ENCODE measurements around the gene PABPC1L2A.
"Not testable (repeated sequence)": the region's sequence is repeated elsewhere in the genome, so short reads cannot be mapped to it uniquely, and the experiment has no call there.

PABPC1L2A gene

DNA sequence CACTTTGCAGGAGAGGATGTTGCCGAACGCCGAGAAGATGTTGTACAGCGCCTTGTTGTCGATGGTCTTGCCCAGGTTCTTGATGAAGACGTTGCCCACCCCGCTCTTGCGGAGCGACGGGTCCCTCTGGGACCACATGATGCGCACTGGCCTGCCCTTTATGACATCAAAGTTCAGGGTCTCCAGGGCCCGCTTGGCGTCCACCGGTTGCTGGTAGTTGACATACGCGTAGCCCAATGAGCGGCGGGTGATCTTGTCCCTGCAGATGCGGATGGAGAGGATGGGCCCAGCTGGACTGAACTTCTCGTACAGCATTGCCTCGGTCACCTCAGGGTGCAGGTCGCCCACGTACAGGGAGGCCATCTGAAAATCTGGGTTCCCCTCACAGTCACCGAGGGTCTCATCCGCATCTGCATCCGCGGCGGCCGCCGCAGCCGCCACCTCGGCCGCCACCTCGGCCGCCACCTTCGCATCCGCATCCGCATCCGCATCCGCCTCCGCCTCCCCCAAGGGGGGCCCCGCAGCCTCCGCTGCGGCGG, at the start of gene PABPC1L2A:
Gene PABPC1L2A, minus strand, starts transcription at position 489 of the 539 bp plus-strand sequence. Its CDS starts 126 bp downstream, at position 363.
- DNase-seq: not testable (repeated sequence)

GRCh38 chrX:73127700-73128241, 48.5 kb upstream of the PABPC1L2A start:
- no peak for DNase-seq

GRCh38 chrX:73126240-73126639, 46.9 kb upstream of the PABPC1L2A start:
- no peak for DNase-seq

DNA sequence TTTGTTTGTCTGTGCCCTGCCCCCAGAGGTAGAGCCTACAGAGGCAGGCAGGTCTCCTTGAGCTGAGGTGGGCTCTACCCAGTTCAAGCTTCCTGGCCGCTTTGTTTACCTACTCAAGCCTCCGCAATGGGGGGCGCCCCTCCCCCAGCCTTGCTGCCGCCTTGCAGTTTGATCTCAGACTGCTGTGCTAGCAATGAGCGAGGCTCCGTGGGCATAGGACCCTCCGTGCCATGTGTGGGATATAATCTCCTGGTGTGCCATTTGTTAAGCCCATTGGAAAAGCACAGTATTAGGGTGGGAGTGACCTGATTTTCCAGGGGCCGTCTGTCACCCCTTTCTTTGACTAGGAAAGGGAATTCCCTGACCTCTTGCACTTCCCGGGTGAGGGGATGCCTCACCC, 20.2 kb upstream of the PABPC1L2A start:
- DNase-seq: not testable (repeated sequence)

- DNase-seq: not testable (repeated sequence)
These were observed 7.5 kb upstream of the PABPC1L2A start for GRCh38 chrX:73086766-73087165.

DNA sequence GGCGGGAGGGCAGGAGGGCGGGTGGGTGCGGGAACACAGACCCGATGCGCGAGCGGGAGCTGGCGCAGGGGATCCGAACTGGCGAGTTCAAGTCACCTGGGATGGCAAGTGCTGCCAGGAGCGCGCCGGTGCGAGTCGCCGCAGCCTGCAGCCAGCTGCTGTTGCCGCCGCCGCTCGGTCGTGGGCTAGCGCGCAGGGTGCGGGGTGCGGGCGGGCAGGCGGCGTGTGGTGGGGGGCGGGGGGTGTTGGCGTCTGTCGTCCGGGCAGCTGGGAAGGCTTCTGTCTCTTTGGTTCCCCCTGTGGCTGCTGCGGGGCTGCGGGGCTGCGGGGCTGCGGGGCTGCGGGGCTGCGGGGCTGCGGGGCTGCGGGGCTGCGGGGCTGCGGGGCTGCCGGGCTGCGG, 572 bp upstream of the PABPC1L2A start:
- DNase-seq: not testable (repeated sequence)

- DNase-seq: not testable (repeated sequence)
These were observed 715 bp downstream of the PABPC1L2A start for GRCh38 chrX:73078597-73078996.

DNA sequence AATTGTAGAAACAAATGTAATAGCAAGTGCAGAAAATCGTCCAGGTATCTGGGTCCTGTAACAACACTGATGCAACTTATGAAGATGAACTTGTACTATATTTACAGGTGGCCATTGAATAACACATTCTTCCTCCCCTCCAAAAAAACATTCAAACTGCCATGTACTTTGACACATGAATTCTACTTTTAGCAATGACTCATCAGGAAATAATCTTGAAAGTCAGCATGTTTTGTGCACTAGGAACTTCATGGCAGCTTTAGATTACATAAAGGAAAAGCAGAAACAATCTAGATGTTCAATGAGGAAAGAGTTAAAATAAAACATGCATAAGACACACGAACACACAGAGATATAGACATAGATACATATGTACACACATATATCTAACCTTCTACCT, 2.5 kb downstream of the PABPC1L2A start:
- no peak for DNase-seq

GRCh38 chrX:73069365-73070035, 9.8 kb downstream of the PABPC1L2A start:
- DNase-seq: no peak

GRCh38 chrX:73068467-73069364, 10.6 kb downstream of the PABPC1L2A start:
- DNase-seq: no peak

DNA sequence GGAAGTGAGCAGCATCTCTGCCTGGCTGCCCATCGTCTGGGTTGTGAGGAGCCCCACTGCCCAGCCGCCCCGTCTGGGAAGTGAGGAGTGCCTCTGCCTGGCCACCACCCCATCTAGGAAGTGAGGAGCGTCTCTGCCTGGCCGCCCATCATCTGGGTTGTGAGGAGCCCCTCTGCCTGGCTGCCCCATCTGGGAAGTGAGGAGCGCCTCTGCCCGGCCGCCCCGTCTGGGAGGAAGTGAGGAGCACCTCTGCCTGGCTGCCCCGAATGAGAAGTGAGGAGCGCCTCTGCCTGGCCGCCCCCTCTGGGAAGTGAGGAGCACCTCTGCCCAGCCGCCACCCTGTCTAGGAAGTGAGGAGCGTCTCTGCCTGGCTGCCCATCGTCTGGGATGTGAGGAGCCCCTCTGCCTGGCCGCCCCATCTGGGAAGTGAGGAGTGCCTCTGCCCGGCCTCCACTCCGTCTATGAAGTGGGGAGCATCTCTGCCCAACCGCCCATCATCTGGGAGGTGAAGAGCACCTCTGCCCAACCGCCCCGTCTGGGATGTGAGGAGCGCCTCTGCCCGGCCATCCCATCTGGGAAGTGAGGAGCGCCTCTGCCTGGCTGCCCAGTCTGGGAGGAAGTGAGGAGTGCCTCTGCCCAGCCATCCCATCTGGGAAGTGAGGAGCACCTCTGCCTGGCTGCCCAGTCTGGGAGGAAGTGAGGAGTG, 11.4 kb downstream of the PABPC1L2A start:
- not testable (repeated sequence) for DNase-seq

- DNase-seq: no peak
These were observed 50.4 kb downstream of the PABPC1L2A start for GRCh38 chrX:73028876-73029275.

All from NCI-H748 treated with DMSO at 0.1 percent for 48 hours (cell line).